HepG2 (cell line): Measurements from ENCODE around the gene ZKSCAN3. TPM values are rescaled to one million over a fixed set of nuclear protein-coding genes. Genes with fewer than 3 reads are reported as not detected.
A peak's percentile ranks its signal among the peaks of the same experiment; 100 is the strongest.

Source experiments
- GPN1 ChIP-seq: sonication (generic); formaldehyde crosslinking; IDR thresholded peaks from 2 replicates; pipeline ENCODE4 v1.5.1; 2020; ENCODE audit warnings: missing genetic modification reagents, borderline replicate concordance
- JUND ChIP-seq: sonication (generic); formaldehyde crosslinking; IDR thresholded peaks from 2 replicates; pipeline ENCODE4 v1.8.0; 2022; ENCODE audit warnings: mild to moderate bottlenecking, missing genetic modification reagents
- NFIC ChIP-seq: IDR thresholded peaks from 2 replicates; pipeline ENCODE4 v1.6.1; 2012; ENCODE audit warnings: mild to moderate bottlenecking, low read length, inconsistent platforms
- POLR2AphosphoS2 ChIP-seq: IDR thresholded peaks from 2 replicates; pipeline ENCODE4 v1.6.1; 2011; ENCODE audit warnings: low read depth, low read length, improper control_type of control experiment
- PPARG ChIP-seq: conservative IDR thresholded peaks from 2 replicates; pipeline ENCODE4 v1.6.1; 2016; ENCODE audit warnings: missing biosample characterization, missing genetic modification reagents
- RCOR2 ChIP-seq: IDR thresholded peaks from 2 replicates; pipeline ENCODE4 v1.6.1; 2016; ENCODE audit warnings: missing biosample characterization, missing genetic modification reagents
- YY1 ChIP-seq: IDR thresholded peaks from 2 replicates; pipeline ENCODE4 v1.6.1; 2011; ENCODE audit warnings: low read length, low read depth, moderate library complexity, mild to moderate bottlenecking; ENCODE audit not compliant: insufficient read depth, insufficient replicate concordance
- ZNF614 ChIP-seq: IDR thresholded peaks from 2 replicates; pipeline ENCODE4 v1.6.1; 2018; ENCODE audit warnings: missing biosample characterization, missing genetic modification reagents, inconsistent platforms, borderline replicate concordance
- ZNF780A ChIP-seq: sonication (generic); formaldehyde crosslinking; IDR thresholded peaks from 2 replicates; pipeline ENCODE4 v1.8.0; 2022; ENCODE audit warnings: mild to moderate bottlenecking, missing genetic modification reagents, moderate library complexity
- polyA plus RNA-seq, 8 experiments: library from polyadenylated mRNA; depleted of rRNA in 3 of 8; stranded (reverse) in 7 of 8; unstranded in 1 of 8; fragments of >200 nt; fragmentation: Illumina TruSeq in 4 of 8; extraction: Trizol in 4 of 8; gene quantifications; 2 replicates each; pipeline versions ENCODE4 v1.2.1 to v1.2.3, GENCODE V29; 2011 to 2016; ENCODE audit warnings: low read depth in 4 of 8, missing spikeins in 1 of 8, mixed read lengths in 1 of 8; ENCODE audit not compliant: insufficient read depth in 1 of 8
- total RNA-seq, 5 experiments: library from RNA; depleted of rRNA; stranded (reverse); fragments of >200 nt; fragmentation: Illumina TruSeq; extraction: Trizol; gene quantifications; 2 replicates each; pipeline ENCODE4 v1.2.3, GENCODE V29; 2016; ENCODE audit warnings: low read depth in 1 of 5
- TF ChIP-seq, protein P1 (sequence below), 2 experiments: sonication (generic) in 1 of 2; formaldehyde crosslinking in 1 of 2; IDR thresholded peaks; 2 replicates each; pipeline versions ENCODE4 v1.5.1 to v1.6.1; 2011 to 2020; ENCODE audit warnings: borderline replicate concordance in 1 of 2, low read depth in 1 of 2, low read length in 1 of 2, mild to moderate bottlenecking in 1 of 2, missing genetic modification reagents in 1 of 2, moderate library complexity in 1 of 2
- TF ChIP-seq, protein P2 (sequence below): sonication (generic); formaldehyde crosslinking; IDR thresholded peaks from 2 replicates; pipeline ENCODE4 v1.4.0; 2020; ENCODE audit warnings: mild to moderate bottlenecking, missing genetic modification reagents
- TF ChIP-seq, protein P3 (sequence below): IDR thresholded peaks from 2 replicates; pipeline ENCODE4 v1.6.1; 2016
- TF ChIP-seq, protein P4 (sequence below): sonication (generic); formaldehyde crosslinking; IDR thresholded peaks from 2 replicates; pipeline ENCODE4 v1.4.0; 2020; ENCODE audit warnings: mild to moderate bottlenecking, missing genetic modification reagents

Gene ZKSCAN3
- total and polyA plus RNA-seq, 2 of the 13 experiments (the other 11 are each of a cell fraction or from before 2014, with no cell fraction given) = 3.3 to 7.4 TPM

DNA sequence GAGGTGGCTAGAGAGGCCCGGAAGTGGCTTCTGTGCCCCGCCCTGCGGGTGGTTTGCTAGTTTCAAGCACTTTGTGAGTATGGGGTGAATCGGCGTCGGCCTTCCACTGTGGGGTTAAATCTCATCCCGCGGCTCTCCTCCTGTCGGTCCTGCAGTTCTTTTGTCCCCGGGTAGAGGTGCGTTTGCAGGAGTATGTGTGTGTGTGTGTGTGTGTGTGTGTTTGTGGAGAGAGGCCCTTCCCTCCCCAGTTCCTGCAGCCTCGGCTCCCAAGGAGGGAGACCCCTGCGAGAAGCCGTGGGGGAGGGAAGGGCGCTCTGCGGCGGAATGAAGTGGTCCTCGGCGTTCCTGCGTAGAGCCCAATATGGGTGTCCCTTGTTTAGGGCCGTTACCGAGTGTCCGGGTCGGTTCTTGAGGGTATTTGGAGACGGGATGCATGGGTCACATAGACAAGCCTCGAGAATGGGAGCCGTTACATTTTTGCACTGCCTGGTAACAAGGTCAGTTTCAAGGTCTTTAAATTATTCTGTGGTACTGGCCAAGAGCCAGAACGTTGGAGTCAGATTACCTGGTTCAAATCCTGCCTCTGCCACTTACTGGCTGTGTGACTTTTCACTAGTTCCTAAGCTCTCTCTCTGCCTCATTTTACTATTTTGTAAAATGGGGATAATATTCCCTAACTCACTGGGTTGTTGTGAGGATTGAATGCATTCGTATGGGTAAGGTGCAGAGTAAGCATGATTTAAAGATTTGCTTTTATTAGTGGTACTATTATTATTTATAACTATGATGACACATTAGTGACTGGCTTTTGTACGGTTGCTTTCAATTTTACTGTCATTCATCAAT, at the start of gene ZKSCAN3 (continued):
- TF ChIP-seq, protein P1, sequence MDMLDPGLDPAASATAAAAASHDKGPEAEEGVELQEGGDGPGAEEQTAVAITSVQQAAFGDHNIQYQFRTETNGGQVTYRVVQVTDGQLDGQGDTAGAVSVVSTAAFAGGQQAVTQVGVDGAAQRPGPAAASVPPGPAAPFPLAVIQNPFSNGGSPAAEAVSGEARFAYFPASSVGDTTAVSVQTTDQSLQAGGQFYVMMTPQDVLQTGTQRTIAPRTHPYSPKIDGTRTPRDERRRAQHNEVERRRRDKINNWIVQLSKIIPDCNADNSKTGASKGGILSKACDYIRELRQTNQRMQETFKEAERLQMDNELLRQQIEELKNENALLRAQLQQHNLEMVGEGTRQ (IDR thresholded peaks at IDR 0.05; ENCODE audit: low read depth, low read length) = no peak
- TF ChIP-seq, protein P1 (CRISPR knock-in tag; IDR thresholded peaks at IDR 0.05; ENCODE audit: borderline replicate concordance) = no peak
- TF ChIP-seq, protein P2, sequence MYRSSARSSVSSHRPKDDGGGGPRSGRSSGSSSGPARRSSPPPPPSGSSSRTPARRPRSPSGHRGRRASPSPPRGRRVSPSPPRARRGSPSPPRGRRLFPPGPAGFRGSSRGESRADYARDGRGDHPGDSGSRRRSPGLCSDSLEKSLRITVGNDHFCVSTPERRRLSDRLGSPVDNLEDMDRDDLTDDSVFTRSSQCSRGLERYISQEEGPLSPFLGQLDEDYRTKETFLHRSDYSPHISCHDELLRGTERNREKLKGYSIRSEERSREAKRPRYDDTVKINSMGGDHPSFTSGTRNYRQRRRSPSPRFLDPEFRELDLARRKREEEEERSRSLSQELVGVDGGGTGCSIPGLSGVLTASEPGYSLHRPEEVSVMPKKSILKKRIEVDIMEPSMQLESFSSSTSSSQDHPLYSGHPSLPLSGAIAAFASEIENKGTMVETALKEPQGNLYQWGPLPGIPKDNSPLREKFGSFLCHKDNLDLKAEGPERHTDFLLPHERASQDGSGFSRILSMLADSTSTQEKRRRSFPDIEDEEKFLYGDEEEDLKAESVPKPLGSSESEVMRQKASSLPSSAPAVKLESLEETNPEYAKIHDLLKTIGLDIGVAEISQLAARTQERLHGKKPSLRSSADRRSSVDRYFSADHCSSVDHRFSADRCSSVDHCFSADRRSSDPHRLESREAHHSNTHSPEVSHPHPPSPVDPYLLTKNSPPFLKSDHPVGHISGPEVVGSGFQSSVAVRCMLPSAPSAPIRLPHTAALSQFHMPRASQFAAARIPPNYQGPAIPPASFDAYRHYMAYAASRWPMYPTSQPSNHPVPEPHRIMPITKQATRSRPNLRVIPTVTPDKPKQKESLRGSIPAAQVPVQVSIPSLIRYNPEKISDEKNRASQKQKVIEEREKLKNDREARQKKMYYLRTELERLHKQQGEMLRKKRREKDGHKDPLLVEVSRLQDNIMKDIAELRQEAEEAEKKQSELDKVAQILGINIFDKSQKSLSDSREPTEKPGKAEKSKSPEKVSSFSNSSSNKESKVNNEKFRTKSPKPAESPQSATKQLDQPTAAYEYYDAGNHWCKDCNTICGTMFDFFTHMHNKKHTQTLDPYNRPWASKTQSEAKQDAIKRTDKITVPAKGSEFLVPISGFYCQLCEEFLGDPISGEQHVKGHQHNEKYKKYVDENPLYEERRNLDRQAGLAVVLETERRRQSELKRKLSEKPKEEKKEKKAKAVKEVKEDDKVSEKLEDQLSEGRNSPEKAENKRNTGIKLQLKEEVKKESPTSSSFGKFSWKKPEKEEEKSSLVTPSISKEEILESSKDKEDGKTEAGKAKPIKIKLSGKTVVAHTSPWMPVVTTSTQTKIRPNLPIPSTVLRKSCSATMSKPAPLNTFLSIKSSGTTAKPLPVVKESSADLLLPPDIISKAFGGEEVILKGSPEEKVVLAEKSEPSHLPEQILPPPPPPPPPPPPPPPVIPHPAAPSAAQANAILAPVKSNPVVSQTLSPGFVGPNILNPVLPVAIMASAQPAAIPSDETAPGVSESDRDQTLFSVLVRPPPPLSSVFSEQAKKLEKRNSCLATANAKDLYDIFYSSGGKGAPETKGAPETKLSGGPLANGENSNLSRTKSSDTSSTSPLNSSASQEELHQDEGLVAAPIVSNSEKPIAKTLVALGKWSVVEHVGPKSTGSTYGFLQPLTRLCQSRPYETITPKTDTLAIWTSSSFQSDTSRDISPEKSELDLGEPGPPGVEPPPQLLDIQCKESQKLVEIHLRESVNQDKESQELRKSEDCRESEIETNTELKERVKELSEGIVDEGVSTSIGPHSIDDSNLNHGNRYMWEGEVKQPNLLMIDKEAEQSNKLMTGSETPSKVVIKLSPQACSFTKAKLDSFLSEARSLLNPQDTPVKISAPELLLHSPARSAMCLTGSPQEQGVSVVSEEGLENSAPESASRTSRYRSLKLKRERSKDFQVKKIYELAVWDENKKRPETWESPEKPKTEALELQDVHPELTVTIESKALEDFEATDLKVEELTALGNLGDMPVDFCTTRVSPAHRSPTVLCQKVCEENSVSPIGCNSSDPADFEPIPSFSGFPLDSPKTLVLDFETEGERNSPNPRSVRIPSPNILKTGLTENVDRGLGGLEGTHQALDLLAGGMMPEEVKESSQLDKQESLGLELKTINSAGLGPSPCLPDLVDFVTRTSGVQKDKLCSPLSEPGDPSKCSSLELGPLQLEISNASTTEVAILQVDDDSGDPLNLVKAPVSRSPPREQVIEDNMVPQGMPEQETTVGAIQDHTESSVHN = no peak
- TF ChIP-seq POLR2AphosphoS2 = no peak
- no peak for TF ChIP-seq NFIC
- TF ChIP-seq, protein P3, sequence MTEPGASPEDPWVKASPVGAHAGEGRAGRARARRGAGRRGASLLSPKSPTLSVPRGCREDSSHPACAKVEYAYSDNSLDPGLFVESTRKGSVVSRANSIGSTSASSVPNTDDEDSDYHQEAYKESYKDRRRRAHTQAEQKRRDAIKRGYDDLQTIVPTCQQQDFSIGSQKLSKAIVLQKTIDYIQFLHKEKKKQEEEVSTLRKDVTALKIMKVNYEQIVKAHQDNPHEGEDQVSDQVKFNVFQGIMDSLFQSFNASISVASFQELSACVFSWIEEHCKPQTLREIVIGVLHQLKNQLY (CRISPR knock-in tag) = no peak
- TF ChIP-seq, protein P4, sequence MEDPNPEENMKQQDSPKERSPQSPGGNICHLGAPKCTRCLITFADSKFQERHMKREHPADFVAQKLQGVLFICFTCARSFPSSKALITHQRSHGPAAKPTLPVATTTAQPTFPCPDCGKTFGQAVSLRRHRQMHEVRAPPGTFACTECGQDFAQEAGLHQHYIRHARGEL (CRISPR knock-in tag) = 0 out of 2 replicates have a peak, but pooled peaks have one; percentile 56
- TF ChIP-seq JUND (CRISPR knock-in tag) = no peak
- peak; percentile 63; the same call in 1 of the 2 replicates for TF ChIP-seq ZNF614 (CRISPR knock-in tag)
- peak; percentile 72 for TF ChIP-seq YY1
- TF ChIP-seq GPN1 (CRISPR knock-in tag) = no peak
- TF ChIP-seq RCOR2 (CRISPR knock-in tag) = 0 out of 2 replicates have a peak, but pooled peaks have one; percentile 49
- 0 out of 2 replicates have a peak, but pooled peaks have one; percentile 18 for TF ChIP-seq PPARG (CRISPR knock-in tag)
- TF ChIP-seq ZNF780A = no peak; the same call in 1 of the 2 replicates
